Esophagus muscularis mucosa (tissue), 4 donors: ENCODE measurements around the gene CACNB4. TPM values are rescaled to one million over a fixed set of nuclear protein-coding genes. Genes with fewer than 3 reads are reported as not detected.

Experiments used
- DNase-seq: peaks from one replicate; pipeline ENCODE4 v3.0.0-alpha.2; 2017; ENCODE audit errors: extremely low spot score
- H3K27ac ChIP-seq, 4 donors: fragments of 200-600 bp; sonication (generic); replicated peaks in 1 of 4; 1 replicate in 3 of 4; 2 replicates in 1 of 4; pipeline ENCODE4 v1.5.1; 2016 to 2019; ENCODE audit warnings: mild to moderate bottlenecking in 1 of 4
- H3K27me3 ChIP-seq, 4 donors: fragments of 200-600 bp; sonication (generic); one replicate each; pipeline versions ENCODE4 v1.5.1 to v1.6.0; 2016 to 2019
- H3K36me3 ChIP-seq, 4 donors: fragments of 200-600 bp; sonication (generic); one replicate each; pipeline ENCODE4 v1.5.1; 2016 to 2019
- H3K4me1 ChIP-seq, 4 donors: fragments of 200-600 bp; sonication (generic); one replicate each; pipeline ENCODE4 v1.5.1; 2016 to 2019
- H3K4me3 ChIP-seq, 4 donors: fragments of 200-600 bp; sonication (generic); 1 replicate in 2 of 4; 2 replicates in 2 of 4; pipeline ENCODE4 v1.5.1; 2016 to 2019; ENCODE audit warnings: mild to moderate bottlenecking in 4 of 4, moderate library complexity in 1 of 4
- H3K9me3 ChIP-seq, 4 donors: fragments of 200-600 bp; sonication (generic); 1 replicate in 3 of 4; 2 replicates in 1 of 4; pipeline ENCODE4 v1.5.1; 2016 to 2019
- EP300 ChIP-seq: sonication (generic); formaldehyde crosslinking; IDR thresholded peaks from one replicate; pipeline ENCODE4 v1.6.1; 2017; ENCODE audit warnings: antibody characterized with exemption
- POLR2A ChIP-seq: fragments of 450-650 bp; IDR thresholded peaks from one replicate; pipeline ENCODE4 v1.6.1; 2017; ENCODE audit warnings: antibody characterized with exemption, moderate library complexity, mild to moderate bottlenecking, low read depth
- POLR2AphosphoS5 ChIP-seq, 2 donors: sonication (generic); formaldehyde crosslinking; IDR thresholded peaks; one replicate each; pipeline ENCODE4 v1.6.1; 2017; ENCODE audit warnings: antibody characterized with exemption in 2 of 2
- WGBS: methylation state at CpG from one replicate; pipeline ENCODE4 v1.1.5; 2018; 5-methylcytosine and 5-hydroxymethylcytosine counted together
- intact Hi-C: fragments of 100-400 bp; cut with DNase I; formaldehyde crosslinking; loops from one replicate; pipeline ENCODE4 v1.15.1; 2023
- total RNA-seq, 4 donors: library from RNA; depleted of rRNA; stranded (reverse); fragments of >200 nt; gene quantifications; one replicate each; pipeline versions ENCODE4 v1.1.0 to v1.2.1, GENCODE V29; 2016
- TF ChIP-seq, protein P1 (sequence below), 3 experiments: fragments of 200-600 bp in 2 of 3; fragments of 450-650 bp in 1 of 3; sonication (generic) in 2 of 3; IDR thresholded peaks; one replicate each; pipeline ENCODE4 v1.5.1; 2017 to 2019; ENCODE audit warnings: antibody characterized with exemption in 3 of 3, mild to moderate bottlenecking in 2 of 3, moderate library complexity in 1 of 3

CACNB4 gene
- total RNA-seq, 4 donors from 2014 or later = 1.7 to 3.5 (median 2.3) TPM

DNA sequence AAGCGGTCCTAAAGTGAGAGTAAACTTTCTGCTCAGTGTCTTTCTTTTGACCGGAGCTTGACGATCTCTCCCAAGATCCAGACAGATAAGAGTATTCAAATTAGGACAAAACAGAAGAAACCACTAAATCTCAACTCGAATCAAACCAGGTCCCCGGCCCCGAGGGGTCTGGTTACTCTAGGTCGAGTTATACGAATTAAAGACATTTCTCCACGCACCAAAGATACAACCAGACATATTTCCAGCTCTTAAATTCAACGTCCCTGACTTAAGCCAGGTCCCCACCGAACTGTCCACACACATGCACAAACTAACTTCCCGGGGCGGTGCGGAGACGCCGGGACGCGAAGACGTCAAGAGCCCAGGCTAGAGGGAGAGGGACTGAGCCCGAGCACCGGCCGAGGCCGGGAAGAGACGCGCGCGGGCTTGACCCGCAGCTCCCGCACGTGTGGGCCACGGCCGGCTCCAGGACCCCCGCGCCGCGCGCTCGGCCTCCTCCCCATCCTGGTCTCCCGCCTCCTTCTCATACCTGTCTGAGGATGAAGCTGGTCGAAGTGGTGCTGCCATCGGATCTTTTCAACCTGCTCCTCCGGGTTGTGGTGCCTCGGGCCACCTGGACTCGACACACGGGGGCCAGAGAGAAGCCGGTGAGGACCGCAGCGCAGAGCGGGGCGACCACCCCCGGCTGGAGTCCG, 896 bp downstream of the CACNB4 start:
- intact Hi-C loops = loop anchor here (5.0 kb wide), 1 partner anchor 61 kb away; no protein-coding TSS in a partner anchor
- H3K4me1 ChIP-seq = peaks cover 17 to 34% (median 28%) of the 10 kb centered on the region in 4 donors
- peaks cover 0 to 39% (median 8%) of the 10 kb centered on the region in 4 donors for H3K27me3 ChIP-seq
- H3K36me3 ChIP-seq = no peaks in the 10 kb centered on the region
- peak overlapping the region; percentile 60 to 75 (median 64) for H3K27ac ChIP-seq
- peak overlapping the region; percentile 60 to 79 (median 68) for H3K4me3 ChIP-seq
- TF ChIP-seq, protein P1, sequence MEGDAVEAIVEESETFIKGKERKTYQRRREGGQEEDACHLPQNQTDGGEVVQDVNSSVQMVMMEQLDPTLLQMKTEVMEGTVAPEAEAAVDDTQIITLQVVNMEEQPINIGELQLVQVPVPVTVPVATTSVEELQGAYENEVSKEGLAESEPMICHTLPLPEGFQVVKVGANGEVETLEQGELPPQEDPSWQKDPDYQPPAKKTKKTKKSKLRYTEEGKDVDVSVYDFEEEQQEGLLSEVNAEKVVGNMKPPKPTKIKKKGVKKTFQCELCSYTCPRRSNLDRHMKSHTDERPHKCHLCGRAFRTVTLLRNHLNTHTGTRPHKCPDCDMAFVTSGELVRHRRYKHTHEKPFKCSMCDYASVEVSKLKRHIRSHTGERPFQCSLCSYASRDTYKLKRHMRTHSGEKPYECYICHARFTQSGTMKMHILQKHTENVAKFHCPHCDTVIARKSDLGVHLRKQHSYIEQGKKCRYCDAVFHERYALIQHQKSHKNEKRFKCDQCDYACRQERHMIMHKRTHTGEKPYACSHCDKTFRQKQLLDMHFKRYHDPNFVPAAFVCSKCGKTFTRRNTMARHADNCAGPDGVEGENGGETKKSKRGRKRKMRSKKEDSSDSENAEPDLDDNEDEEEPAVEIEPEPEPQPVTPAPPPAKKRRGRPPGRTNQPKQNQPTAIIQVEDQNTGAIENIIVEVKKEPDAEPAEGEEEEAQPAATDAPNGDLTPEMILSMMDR (IDR thresholded peaks at IDR 0.05) = no peak
- TF ChIP-seq POLR2AphosphoS5 (IDR thresholded peaks at IDR 0.05) = no peak
- H3K9me3 ChIP-seq = no peaks in the 10 kb centered on the region
- DNase-seq = no peak
- 2% methylated on average over 12 of the region's 52 CpGs for WGBS

DNA sequence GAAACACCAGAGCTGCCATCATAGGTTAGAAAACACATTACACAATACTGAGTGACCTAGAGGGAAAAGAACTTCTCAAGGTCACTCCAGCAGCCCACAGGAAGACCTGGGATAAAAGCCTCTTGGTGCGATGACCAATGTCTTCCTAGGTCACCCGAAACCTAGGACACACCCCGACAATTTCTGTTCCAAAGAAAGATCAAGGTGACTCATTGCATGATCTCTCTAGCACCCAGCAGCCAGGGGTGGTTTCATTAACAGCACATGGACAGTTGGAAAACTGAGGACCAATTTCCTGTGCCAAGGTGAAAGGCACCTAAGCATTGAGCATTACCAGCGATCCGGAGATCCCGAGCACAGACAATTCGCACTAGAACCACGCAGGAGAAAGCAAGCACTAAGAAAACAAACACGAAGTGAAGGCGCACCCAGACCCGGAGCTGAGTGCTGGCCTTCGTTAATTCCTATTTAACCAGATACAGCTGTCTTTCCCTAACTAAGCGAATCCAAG, 1.5 kb downstream of the CACNB4 start:
- Histone ChIP-seq H3K27me3 (peaks cover 0 to 39% (median 8%) of the 10 kb centered on the region in 4 donors), H3K36me3 (no peaks in the 10 kb centered on the region), H3K9me3 (no peaks in the 10 kb centered on the region), H3K4me1 (peaks cover 17 to 34% (median 28%) of the 10 kb centered on the region in 4 donors), H3K27ac (peak overlapping the region; percentile 60 to 75 (median 64)), H3K4me3 (peak overlapping the region; percentile 60 to 79 (median 68))
- no peak for DNase-seq
- TF ChIP-seq EP300 (no peak), POLR2A (no peak), POLR2AphosphoS5 (IDR thresholded peaks at IDR 0.05) (no peak)
- TF ChIP-seq, protein P1 (IDR thresholded peaks at IDR 0.05) = no peak
- 10% methylated on average over 13 of the region's 13 CpGs for WGBS
- intact Hi-C loops = loop anchor here (5.0 kb wide), 1 partner anchor 60 kb away; no protein-coding TSS in a partner anchor

DNA sequence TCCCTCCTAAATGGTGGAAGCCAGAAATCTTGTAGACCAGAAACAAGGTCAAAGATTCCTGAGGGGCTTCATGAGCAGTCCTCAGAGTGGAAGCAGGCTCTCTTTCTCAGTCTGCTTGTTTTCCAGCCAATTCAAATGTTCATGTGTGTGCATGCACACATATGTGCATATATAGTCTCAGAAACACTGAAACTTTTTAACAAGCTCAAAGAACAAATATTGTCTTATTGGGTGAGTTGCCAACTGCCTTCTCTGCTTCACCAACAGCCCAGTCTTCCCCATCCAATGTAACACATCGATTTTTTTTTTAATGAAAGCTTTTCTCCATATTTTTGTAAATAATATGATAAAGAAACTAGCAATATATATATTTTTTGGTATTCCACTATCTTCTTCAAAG, 3.7 kb downstream of the CACNB4 start:
- Histone ChIP-seq H3K27ac (no peak overlapping the region), H3K27me3 (peaks cover 0 to 18% (median 4%) of the 10 kb centered on the region in 4 donors), H3K36me3 (no peaks in the 10 kb centered on the region), H3K4me1 (peaks cover 17 to 34% (median 28%) of the 10 kb centered on the region in 4 donors), H3K9me3 (no peaks in the 10 kb centered on the region), H3K4me3 (no peak overlapping the region)
- no peak for TF ChIP-seq POLR2A
- TF ChIP-seq, protein P1 (IDR thresholded peaks at IDR 0.05) = no peak
- TF ChIP-seq POLR2AphosphoS5 (IDR thresholded peaks at IDR 0.05) = no peak
- no peak for TF ChIP-seq EP300
- WGBS = 94% methylated on average over 1 of the region's 1 CpG
- no peak for DNase-seq
- intact Hi-C loops = loop anchor here (5.0 kb wide), 1 partner anchor 58 kb away; no protein-coding TSS in a partner anchor

DNA sequence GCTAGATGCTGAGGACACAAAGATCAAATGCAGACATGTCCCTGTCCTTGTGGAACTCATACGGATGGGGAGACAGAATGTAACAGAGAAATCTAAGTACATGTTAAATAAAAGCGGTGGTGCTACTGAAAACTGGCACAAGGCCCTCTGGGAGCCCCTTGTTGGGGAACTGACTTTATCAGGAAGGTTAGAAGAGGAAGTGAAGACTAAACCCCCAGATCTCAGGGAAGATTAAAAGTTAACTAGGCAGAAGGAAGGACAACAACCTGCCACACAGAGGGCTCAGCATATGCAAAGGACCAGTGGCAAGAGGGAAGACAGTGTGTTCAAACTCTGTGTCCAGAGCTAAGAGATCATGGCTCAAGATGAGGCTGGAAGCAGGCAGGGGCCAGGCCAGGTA, 4.8 kb downstream of the CACNB4 start:
- no peaks in the 10 kb centered on the region for H3K9me3 ChIP-seq
- H3K27ac ChIP-seq = no peak overlapping the region
- TF ChIP-seq POLR2A (no peak), EP300 (no peak), POLR2AphosphoS5 (IDR thresholded peaks at IDR 0.05) (no peak)
- TF ChIP-seq, protein P1 (IDR thresholded peaks at IDR 0.05) = no peak
- H3K4me3 ChIP-seq = no peak overlapping the region
- intact Hi-C loops = no loop called here
- peaks cover 12 to 25% (median 20%) of the 10 kb centered on the region in 4 donors for H3K4me1 ChIP-seq
- DNase-seq = no peak
- WGBS = 95% methylated on average over 2 of the region's 2 CpGs
- no peaks in the 10 kb centered on the region for H3K36me3 ChIP-seq
- H3K27me3 ChIP-seq = peaks cover 0 to 8% (median 0%) of the 10 kb centered on the region in 4 donors
